GM10266 (cell line): ENCODE data around the gene ADI1.

Experiments used
- DNase-seq: peaks from one replicate; pipeline ENCODE4 v3.0.0; 2012; ENCODE audit errors: extremely low spot score
- TF ChIP-seq, protein P1 (sequence below): IDR thresholded peaks from 2 replicates; pipeline ENCODE4 v1.5.1; 2012; ENCODE audit warnings: mild to moderate bottlenecking, low read depth; ENCODE audit not compliant: control insufficient read depth, insufficient read depth; ENCODE audit errors: missing control alignments

Gene ADI1

DNA sequence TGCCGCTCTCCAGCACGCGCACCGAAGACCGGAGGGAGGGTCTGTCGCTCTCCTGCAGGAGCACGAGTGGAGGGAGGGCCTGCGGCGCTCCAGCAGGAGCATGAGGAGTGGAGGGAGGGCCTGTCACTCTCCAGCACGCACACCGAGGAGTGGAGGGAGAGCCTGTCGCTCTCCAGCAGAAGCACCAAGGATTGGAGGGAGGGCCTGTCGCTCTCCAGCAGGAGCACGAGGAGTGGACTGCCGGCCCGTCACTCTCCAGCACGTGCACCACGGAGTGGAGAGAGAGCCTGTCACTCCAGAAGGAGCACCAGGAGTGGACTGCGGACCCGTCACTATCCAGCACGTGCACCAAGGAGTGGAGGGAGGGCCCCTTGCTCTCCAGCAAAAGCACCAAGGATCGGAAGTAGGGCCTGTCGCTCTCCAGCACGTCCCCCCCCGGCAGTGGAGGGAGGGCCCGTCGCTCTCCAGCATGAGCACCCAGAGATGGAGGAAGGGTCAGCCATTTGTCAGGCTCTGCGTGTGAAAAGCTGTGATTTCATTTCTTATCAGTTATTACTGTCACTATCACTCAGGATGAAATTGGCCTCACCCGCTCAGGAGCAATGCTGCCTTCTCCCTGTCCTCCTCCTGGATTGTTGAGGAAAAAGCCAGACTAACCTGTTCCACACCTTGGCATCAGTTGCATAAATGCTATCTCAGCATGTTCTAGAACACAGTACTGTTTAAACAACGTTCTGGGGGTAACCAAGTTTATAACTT, 35.9 kb downstream of the ADI1 start:
- DNase-seq, result no peak
- TF ChIP-seq, protein P1, sequence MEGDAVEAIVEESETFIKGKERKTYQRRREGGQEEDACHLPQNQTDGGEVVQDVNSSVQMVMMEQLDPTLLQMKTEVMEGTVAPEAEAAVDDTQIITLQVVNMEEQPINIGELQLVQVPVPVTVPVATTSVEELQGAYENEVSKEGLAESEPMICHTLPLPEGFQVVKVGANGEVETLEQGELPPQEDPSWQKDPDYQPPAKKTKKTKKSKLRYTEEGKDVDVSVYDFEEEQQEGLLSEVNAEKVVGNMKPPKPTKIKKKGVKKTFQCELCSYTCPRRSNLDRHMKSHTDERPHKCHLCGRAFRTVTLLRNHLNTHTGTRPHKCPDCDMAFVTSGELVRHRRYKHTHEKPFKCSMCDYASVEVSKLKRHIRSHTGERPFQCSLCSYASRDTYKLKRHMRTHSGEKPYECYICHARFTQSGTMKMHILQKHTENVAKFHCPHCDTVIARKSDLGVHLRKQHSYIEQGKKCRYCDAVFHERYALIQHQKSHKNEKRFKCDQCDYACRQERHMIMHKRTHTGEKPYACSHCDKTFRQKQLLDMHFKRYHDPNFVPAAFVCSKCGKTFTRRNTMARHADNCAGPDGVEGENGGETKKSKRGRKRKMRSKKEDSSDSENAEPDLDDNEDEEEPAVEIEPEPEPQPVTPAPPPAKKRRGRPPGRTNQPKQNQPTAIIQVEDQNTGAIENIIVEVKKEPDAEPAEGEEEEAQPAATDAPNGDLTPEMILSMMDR, result no peak

DNA sequence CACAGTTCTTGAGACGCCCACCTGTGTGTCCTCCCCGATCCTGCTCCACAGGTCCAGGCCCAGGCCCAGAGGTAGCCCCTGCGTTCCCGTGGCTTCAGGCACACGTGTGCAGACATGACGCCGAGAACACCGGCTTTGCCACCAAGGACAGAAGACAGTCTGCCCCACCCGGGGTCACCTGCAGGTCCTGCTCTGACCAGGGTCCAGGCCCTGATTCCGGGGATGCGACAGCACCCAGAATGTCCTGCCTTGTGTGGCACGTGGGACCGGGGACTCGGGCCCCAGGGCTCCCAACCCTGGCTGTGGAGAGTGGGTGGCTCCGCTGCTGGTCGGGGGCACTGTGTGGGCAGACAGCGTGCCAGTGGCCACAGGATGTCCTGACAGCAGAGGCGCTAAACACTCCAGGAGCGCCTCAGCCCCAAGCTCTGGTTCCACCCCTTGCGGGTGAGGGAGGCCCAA, 36.9 kb downstream of the ADI1 start:
- DNase-seq, result no peak
- TF ChIP-seq, protein P1, result no peak

DNA sequence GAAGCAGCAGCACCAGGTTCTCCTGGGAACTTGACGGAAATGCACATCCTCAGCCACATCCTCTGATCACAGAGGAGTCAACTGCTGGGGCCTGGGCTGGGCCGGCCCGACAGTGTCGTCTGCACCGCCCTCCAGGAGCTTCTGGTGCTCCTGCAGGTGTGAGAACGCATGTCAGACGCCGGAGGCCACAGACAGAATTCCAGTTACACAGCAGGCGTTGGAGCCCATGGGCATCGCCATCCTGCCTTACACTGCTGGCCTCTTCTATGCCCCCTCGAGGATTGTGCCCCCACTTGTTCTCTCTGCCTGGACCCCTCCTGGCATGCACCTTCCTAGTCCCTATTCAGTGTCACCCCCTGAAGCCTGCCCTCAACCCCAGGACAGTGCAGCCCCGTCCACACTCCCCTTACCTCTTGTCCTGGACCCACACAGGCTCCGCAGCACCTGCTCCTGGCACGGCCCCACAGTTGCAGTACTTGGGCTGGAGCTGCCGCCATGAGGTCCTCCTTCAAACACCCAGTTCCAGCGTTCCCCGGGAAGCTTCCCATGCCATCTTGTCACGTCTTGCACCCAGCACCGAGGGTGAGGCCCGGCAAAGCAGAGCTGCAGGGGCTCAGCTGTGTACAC, 37.5 kb downstream of the ADI1 start:
- TF ChIP-seq, protein P1, result no peak
- no peak for DNase-seq

DNA sequence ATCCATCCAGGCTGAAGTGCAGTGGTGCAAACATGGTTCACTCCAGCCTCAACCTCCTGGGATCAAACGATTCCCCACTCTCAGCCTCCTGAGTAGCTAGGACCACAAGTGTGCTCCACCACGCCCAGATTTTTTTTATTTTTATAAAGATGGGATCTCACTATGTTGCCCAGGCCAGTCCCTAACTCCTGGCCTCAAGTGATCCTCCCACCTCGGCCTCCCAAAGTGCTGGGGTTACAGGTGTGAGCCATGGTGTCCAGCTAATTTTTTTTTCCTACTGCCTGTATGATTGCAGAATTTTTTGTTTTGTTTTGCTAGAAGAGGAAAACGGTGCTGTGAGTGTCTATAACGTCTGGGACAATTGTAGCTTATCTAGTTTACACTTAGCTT, 38.3 kb downstream of the ADI1 start:
- TF ChIP-seq, protein P1, result no peak
- DNase-seq, result no peak

DNA sequence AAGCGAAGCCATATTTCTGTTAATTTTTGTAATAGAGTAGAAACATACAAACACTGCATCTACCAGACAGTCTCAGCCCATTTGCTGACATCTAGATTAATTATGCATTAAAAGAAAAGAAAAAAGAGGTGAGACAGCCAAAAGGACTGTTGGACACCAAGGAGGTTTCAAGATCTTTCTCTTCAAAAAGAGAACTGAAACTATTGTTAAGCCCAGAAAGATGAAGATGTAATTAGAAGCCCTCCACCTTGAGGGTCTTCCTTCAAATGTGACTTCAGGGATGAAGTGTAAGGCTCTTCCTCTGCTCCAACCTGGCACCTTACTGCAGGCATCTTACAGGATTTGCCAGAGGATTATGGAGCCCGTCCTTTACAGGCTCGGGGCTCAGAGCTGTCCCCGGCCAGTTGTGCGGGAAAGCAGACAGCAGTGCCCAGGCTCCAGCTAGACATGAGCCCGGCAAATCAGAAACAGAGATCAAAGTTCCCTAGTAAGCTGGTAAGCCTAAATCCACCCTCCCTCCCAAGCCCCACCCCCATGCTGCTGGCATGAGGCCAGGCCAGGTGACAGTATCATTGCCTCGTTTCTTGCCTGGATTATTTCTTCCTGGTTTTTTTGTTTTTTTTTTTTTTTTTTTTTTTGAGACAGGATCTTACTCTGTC, 38.9 kb downstream of the ADI1 start:
- TF ChIP-seq, protein P1, result no peak
- no peak for DNase-seq

DNA sequence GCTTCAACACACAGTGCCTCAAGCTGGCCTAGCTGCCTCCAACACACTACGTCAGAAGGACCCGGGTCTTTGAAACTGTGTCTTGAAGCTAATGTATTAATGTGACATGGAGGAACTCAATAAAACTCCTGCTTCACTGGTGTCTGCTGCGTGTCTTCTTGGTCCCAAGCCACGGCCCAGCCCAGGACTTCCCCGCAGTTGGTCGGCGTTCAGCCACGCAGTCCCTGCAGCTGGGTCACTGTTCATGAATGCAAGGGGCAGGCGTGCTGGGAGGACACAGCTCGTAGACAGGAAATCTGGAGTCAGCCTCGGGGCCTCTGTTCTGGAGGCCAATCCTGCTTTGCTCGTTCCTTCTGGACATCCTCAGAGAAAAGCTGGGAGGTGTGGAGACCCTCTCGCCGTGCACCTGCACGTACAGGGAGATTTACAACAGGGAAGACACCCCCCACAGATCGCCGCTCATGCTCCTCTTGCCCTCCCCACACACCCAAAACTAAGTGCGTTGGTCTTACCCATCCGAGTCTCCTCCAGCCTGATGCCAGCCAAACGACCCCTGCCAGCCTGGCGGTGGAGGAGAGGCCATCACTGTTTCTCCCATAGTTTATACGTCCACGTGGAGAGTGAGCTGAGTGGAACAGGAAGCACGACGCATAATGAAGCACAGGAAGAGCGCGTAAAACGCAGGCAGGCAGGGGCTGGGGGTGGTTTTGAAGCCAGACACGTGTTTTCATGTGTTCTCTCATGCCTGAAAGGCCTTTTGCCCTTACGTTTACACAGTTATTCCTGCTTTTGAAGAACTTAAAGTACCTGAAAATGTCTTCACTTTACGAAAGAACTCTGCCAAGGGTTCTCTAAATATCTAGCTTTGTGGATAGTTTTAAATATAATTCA, 39.7 kb downstream of the ADI1 start:
- DNase-seq, result no peak
- TF ChIP-seq, protein P1, result no peak
